HEK293 (cell line): ENCODE measurements around the gene MPZL2.

Source experiments
- GLI4 ChIP-seq: fragments of 450-650 bp; formaldehyde crosslinking; IDR thresholded peaks from 2 replicates; pipeline ENCODE4 v1.5.1; 2016; ENCODE audit warnings: missing biosample characterization, missing genetic modification characterization
- HOXD13 ChIP-seq: sonication (generic); formaldehyde crosslinking; IDR thresholded peaks from 2 replicates; pipeline ENCODE4 v1.8.0; 2022; ENCODE audit warnings: missing genetic modification reagents, borderline replicate concordance
- YY1 ChIP-seq: fragments of 450-650 bp; formaldehyde crosslinking; IDR thresholded peaks from 2 replicates; pipeline ENCODE4 v1.5.1; 2018; ENCODE audit warnings: missing biosample characterization, missing genetic modification characterization
- ZFP69B ChIP-seq: fragments of 450-650 bp; formaldehyde crosslinking; IDR thresholded peaks from 2 replicates; pipeline ENCODE4 v1.5.1; 2016; ENCODE audit warnings: missing biosample characterization, missing genetic modification characterization
- ZNF214 ChIP-seq: fragments of 450-650 bp; formaldehyde crosslinking; IDR thresholded peaks from 2 replicates; pipeline ENCODE4 v1.5.1; 2017; ENCODE audit warnings: missing biosample characterization, mild to moderate bottlenecking, missing genetic modification characterization, borderline replicate concordance
- ZNF335 ChIP-seq: fragments of 450-650 bp; formaldehyde crosslinking; conservative IDR thresholded peaks from 2 replicates; pipeline ENCODE4 v1.5.1; 2016; ENCODE audit warnings: missing biosample characterization, missing genetic modification characterization
- TF ChIP-seq, protein P1 (sequence below): fragments of 450-650 bp; formaldehyde crosslinking; IDR thresholded peaks from 2 replicates; pipeline ENCODE4 v1.5.1; 2016; ENCODE audit warnings: missing biosample characterization, missing genetic modification characterization
- TF ChIP-seq, protein P2 (sequence below): fragments of 450-650 bp; formaldehyde crosslinking; IDR thresholded peaks from 2 replicates; pipeline ENCODE4 v1.5.1; 2017; ENCODE audit warnings: missing biosample characterization, missing genetic modification characterization
- TF ChIP-seq, protein P3 (sequence below): fragments of 450-650 bp; formaldehyde crosslinking; optimal IDR thresholded peaks from 2 replicates; pipeline ENCODE3; 2016; ENCODE audit warnings: missing biosample characterization, mild to moderate bottlenecking, missing genetic modification characterization
- TF ChIP-seq, protein P4 (sequence below): fragments of 450-650 bp; formaldehyde crosslinking; IDR thresholded peaks from 2 replicates; pipeline ENCODE4 v1.5.1; 2016; ENCODE audit warnings: missing biosample characterization, missing genetic modification characterization
- TF ChIP-seq, protein P5 (sequence below): fragments of 450-650 bp; formaldehyde crosslinking; IDR thresholded peaks from 2 replicates; pipeline ENCODE4 v1.5.1; 2017; ENCODE audit warnings: missing biosample characterization, missing genetic modification characterization
- TF ChIP-seq, protein P6 (sequence below): fragments of 450-650 bp; formaldehyde crosslinking; IDR thresholded peaks from 2 replicates; pipeline ENCODE4 v1.5.1; 2016; ENCODE audit warnings: missing biosample characterization, missing genetic modification characterization

DNA sequence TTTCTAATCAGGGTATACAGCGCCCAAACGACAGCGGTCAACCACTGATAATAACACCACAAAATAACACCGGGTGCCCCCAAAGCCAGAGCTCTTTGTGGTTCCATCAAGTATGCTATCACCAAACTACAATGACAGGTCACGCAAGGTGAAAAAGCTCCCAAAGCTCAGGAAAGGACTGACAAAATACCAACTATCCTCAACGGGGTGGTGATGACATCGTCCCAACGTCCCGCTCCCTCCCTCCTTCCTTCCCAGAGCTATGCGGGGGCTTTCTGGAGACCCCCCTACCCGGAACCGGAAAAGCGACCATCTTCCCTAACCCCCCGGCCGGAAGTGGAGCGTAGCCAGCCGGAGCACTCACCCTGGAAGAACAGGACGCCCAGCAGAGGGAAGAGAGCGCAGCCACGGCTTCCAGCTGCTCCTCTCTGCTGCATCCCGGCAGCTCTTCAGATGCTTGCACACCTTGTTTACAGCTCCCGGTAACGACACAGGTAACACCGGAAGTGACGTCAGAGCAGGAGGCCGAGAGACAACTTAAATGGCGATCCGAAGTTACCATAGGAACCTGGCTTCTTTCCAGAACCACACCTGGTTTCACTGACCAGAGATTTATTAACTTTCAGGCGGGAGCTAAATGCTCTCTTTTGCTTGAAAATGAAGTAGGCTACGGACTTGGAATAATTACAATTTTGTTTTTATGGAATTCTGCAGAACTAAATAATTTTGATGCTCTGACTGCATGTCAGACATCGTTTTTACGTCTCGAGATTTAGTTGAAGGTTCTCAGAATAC, 12.0 kb downstream of the MPZL2 start, which contains the start of gene MPZL3:
- TF ChIP-seq ZNF335 (tag by site-specific recombination) (peak; percentile 89), ZNF214 (no peak), ZFP69B (tag by site-specific recombination) (no peak), HOXD13 (CRISPR knock-in tag) (no peak), GLI4 (tag by site-specific recombination) (no peak), YY1 (peak; percentile 75)
- TF ChIP-seq, protein P1, sequence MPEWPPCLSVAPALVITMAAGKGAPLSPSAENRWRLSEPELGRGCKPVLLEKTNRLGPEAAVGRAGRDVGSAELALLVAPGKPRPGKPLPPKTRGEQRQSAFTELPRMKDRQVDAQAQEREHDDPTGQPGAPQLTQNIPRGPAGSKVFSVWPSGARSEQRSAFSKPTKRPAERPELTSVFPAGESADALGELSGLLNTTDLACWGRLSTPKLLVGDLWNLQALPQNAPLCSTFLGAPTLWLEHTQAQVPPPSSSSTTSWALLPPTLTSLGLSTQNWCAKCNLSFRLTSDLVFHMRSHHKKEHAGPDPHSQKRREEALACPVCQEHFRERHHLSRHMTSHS, result no peak
- TF ChIP-seq, protein P2, sequence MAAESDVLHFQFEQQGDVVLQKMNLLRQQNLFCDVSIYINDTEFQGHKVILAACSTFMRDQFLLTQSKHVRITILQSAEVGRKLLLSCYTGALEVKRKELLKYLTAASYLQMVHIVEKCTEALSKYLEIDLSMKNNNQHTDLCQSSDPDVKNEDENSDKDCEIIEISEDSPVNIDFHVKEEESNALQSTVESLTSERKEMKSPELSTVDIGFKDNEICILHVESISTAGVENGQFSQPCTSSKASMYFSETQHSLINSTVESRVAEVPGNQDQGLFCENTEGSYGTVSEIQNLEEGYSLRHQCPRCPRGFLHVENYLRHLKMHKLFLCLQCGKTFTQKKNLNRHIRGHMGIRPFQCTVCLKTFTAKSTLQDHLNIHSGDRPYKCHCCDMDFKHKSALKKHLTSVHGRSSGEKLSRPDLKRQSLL (tag by site-specific recombination), result no peak
- TF ChIP-seq, protein P3, sequence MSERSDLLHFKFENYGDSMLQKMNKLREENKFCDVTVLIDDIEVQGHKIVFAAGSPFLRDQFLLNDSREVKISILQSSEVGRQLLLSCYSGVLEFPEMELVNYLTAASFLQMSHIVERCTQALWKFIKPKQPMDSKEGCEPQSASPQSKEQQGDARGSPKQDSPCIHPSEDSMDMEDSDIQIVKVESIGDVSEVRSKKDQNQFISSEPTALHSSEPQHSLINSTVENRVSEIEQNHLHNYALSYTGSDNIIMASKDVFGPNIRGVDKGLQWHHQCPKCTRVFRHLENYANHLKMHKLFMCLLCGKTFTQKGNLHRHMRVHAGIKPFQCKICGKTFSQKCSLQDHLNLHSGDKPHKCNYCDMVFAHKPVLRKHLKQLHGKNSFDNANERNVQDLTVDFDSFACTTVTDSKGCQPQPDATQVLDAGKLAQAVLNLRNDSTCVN (tag by site-specific recombination), result no peak
- TF ChIP-seq, protein P4, sequence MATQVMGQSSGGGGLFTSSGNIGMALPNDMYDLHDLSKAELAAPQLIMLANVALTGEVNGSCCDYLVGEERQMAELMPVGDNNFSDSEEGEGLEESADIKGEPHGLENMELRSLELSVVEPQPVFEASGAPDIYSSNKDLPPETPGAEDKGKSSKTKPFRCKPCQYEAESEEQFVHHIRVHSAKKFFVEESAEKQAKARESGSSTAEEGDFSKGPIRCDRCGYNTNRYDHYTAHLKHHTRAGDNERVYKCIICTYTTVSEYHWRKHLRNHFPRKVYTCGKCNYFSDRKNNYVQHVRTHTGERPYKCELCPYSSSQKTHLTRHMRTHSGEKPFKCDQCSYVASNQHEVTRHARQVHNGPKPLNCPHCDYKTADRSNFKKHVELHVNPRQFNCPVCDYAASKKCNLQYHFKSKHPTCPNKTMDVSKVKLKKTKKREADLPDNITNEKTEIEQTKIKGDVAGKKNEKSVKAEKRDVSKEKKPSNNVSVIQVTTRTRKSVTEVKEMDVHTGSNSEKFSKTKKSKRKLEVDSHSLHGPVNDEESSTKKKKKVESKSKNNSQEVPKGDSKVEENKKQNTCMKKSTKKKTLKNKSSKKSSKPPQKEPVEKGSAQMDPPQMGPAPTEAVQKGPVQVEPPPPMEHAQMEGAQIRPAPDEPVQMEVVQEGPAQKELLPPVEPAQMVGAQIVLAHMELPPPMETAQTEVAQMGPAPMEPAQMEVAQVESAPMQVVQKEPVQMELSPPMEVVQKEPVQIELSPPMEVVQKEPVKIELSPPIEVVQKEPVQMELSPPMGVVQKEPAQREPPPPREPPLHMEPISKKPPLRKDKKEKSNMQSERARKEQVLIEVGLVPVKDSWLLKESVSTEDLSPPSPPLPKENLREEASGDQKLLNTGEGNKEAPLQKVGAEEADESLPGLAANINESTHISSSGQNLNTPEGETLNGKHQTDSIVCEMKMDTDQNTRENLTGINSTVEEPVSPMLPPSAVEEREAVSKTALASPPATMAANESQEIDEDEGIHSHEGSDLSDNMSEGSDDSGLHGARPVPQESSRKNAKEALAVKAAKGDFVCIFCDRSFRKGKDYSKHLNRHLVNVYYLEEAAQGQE (tag by site-specific recombination), result no peak
- TF ChIP-seq, protein P5, sequence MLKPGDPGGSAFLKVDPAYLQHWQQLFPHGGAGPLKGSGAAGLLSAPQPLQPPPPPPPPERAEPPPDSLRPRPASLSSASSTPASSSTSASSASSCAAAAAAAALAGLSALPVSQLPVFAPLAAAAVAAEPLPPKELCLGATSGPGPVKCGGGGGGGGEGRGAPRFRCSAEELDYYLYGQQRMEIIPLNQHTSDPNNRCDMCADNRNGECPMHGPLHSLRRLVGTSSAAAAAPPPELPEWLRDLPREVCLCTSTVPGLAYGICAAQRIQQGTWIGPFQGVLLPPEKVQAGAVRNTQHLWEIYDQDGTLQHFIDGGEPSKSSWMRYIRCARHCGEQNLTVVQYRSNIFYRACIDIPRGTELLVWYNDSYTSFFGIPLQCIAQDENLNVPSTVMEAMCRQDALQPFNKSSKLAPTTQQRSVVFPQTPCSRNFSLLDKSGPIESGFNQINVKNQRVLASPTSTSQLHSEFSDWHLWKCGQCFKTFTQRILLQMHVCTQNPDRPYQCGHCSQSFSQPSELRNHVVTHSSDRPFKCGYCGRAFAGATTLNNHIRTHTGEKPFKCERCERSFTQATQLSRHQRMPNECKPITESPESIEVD (tag by site-specific recombination), result no peak
- TF ChIP-seq, protein P6, sequence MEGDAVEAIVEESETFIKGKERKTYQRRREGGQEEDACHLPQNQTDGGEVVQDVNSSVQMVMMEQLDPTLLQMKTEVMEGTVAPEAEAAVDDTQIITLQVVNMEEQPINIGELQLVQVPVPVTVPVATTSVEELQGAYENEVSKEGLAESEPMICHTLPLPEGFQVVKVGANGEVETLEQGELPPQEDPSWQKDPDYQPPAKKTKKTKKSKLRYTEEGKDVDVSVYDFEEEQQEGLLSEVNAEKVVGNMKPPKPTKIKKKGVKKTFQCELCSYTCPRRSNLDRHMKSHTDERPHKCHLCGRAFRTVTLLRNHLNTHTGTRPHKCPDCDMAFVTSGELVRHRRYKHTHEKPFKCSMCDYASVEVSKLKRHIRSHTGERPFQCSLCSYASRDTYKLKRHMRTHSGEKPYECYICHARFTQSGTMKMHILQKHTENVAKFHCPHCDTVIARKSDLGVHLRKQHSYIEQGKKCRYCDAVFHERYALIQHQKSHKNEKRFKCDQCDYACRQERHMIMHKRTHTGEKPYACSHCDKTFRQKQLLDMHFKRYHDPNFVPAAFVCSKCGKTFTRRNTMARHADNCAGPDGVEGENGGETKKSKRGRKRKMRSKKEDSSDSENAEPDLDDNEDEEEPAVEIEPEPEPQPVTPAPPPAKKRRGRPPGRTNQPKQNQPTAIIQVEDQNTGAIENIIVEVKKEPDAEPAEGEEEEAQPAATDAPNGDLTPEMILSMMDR (tag by site-specific recombination), result no peak
